ENCODE measurements around the gene TMEM214. TPM values are rescaled to one million over a fixed set of nuclear protein-coding genes. Genes with fewer than 3 reads are reported as not detected.

TMEM214 gene
- total RNA-seq, 2 donors from 2014 or later = 59.9 to 119 TPM

DNA sequence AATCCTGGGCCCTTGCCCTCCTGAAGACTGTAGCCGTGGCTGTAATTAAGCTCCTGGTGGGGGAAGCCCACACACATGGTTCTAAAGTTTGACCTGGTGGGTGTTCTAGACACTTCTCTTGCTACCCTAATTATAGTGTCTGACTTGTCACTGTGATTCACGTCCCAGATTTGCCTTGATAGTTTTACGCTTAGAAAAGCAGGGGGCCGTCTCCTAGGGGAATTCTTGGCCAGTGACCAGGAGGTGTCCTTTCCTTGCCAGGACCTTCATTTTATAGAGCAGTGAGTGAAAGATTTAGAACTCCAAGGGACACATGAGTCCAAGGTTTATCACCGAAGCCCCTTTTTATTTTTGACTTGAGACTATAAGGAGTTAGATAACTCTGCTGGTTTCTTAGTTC is 9.0 kb downstream of the TMEM214 start:
- Histone ChIP-seq H3K4me1 (peaks cover 9% of the 10 kb centered on the region), H3K4me3 (no peak overlapping the region), H3K27me3 (no peaks in the 10 kb centered on the region), H3K36me3 (replicated peaks in 1 of 2; ENCODE audit: insufficient read depth in 1 of 2, low read depth in 2 of 2) (peaks cover 29 to 34% of the 10 kb centered on the region in 2 donors), H3K27ac (no peak overlapping the region), H3K9me3 (no peaks in the 10 kb centered on the region)
- TF ChIP-seq, protein P1, sequence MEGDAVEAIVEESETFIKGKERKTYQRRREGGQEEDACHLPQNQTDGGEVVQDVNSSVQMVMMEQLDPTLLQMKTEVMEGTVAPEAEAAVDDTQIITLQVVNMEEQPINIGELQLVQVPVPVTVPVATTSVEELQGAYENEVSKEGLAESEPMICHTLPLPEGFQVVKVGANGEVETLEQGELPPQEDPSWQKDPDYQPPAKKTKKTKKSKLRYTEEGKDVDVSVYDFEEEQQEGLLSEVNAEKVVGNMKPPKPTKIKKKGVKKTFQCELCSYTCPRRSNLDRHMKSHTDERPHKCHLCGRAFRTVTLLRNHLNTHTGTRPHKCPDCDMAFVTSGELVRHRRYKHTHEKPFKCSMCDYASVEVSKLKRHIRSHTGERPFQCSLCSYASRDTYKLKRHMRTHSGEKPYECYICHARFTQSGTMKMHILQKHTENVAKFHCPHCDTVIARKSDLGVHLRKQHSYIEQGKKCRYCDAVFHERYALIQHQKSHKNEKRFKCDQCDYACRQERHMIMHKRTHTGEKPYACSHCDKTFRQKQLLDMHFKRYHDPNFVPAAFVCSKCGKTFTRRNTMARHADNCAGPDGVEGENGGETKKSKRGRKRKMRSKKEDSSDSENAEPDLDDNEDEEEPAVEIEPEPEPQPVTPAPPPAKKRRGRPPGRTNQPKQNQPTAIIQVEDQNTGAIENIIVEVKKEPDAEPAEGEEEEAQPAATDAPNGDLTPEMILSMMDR (IDR thresholded peaks at IDR 0.05) = no peak
- TF ChIP-seq POLR2A (IDR thresholded peaks at IDR 0.05) = no peak
- intact Hi-C loops (cut with DNase I) = no loop called here
- no peak for DNase-seq
- ATAC-seq = no peak
- 68 to 73% methylated on average over 5 of the region's 5 CpGs for WGBS, 2 donors

DNA sequence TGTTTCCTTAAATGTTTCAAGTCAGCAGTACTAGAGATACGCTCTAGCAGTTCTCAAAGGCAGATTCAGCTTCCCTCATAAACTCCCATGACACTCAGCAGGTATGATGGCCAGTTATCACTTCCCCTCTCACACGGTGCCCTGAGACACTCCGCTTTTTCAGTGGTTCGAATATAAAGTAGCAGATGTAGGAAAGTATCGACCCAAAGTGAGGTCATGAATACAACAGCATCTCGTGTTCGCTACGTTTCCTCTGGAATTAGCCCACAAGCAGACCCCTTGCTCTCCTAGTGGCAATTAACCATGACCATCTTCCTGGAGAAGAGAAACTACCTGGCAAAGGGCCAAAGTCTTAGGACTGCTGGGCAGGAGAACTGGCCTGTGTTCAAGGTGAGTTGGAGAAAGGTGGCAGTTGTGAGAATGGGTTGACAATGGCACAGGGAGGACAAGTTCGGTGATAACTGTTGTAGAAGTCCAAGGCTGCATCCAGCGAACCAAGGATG is 9.4 kb downstream of the TMEM214 start:
- WGBS, 2 donors = 63 to 69% methylated on average over 10 of the region's 10 CpGs
- intact Hi-C loops (cut with DNase I) = no loop called here
- Histone ChIP-seq H3K27ac (no peak overlapping the region), H3K4me3 (no peak overlapping the region), H3K9me3 (no peaks in the 10 kb centered on the region), H3K36me3 (replicated peaks in 1 of 2; ENCODE audit: insufficient read depth in 1 of 2, low read depth in 2 of 2) (peaks cover 24 to 31% of the 10 kb centered on the region in 2 donors), H3K4me1 (peaks cover 9% of the 10 kb centered on the region), H3K27me3 (no peaks in the 10 kb centered on the region)
- ATAC-seq (peak; percentile 55), DNase-seq (peak; percentile 31 to 60 (median 48))
- TF ChIP-seq, protein P1 (IDR thresholded peaks at IDR 0.05) = no peak
- TF ChIP-seq POLR2A (IDR thresholded peaks at IDR 0.05) = no peak

DNA sequence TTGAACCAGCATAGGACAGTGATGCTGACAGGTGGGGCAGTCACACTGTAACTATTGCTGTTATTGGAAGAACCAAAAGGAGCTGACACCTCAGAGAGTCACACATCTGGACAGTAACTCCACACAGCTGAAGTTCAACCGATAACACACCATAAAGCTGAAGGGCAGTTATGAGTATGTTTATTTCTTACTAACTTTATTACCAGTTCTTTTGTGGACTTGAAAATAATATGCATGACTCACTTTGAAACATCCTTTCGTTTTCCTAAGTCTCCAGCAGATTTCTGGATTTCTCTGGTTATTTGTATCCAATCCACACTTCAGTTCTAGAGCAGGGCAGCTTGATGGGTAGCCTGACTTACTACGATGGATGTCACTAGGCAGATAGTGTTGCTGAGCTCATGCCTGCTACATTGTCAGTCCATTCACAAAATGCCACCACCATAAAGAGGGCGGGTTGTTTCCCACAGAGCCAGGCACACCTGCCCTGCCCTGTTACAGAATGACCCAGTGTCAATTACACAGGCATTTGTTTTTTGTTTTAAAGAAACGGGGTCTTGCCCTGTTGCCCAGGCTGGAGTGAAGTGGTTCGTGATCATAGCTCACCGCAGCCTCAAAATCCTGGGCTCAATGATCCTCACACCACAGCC is 10.3 kb downstream of the TMEM214 start:
- DNase-seq = no peak
- WGBS, 2 donors = 91 to 92% methylated on average over 7 of the region's 7 CpGs
- no peaks in the 10 kb centered on the region for H3K9me3 ChIP-seq

DNA sequence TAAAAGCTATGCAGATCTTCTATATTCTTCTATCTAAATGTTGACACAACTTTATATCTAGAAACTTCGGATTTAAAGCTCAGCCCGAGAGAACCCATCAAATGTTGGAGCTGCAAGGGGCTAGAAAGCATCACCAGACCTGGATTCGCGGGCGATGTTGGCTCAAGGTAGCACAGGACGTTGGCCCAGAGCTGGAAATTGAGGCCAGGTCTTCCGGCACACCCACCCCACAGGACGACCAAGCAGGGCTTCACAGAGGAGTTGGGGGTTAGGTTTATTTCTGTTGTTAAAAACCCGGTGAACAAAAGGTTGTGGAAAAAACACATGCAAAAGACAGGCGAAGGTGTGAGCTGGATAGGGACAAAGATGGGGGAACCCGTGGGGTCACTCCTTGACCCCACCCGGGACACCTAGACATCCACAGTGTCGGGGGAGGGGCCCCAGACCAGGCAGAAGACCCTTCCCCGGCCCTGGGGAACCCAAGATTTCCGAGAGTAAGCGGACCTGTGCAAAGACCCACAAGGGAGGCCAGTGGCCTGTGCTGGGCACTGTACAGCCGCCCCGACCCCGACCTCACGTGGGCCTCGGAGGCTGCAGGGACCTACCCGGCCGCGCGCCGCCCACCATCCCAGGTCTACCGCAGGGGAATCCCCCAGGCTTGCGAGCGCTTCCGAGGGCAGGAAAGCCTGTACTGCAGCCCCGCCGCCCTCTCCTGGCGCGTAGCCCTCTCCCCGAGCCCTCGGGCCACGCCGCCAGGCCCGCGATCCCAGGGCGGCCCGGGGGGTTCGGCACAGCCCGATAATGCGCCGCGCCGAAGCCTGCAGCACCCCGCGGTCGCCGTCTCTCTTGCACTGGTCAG is 16.9 kb downstream of the TMEM214 start:
- Histone ChIP-seq H3K27ac (peak overlapping the region; percentile 64 to 90 (median 86)), H3K9me3 (no peaks in the 10 kb centered on the region), H3K27me3 (no peaks in the 10 kb centered on the region), H3K4me1 (peaks cover 21% of the 10 kb centered on the region), H3K4me3 (peak overlapping the region; percentile 10 to 68), H3K36me3 (replicated peaks in 1 of 2; ENCODE audit: insufficient read depth in 1 of 2, low read depth in 2 of 2) (no peaks in the 10 kb centered on the region)
- TF ChIP-seq, protein P1 (IDR thresholded peaks at IDR 0.05) = no peak
- TF ChIP-seq POLR2A (IDR thresholded peaks at IDR 0.05) = no peak
- intact Hi-C loops (cut with DNase I) = no loop called here
- DNase-seq (peak in 2 of 4 donors; percentile 41 to 58), ATAC-seq (peak; percentile 19)
- WGBS, 2 donors = 13 to 45% methylated on average over 16 to 42 of the region's 52 CpGs

More for the DNA sequence above, 10.3 kb downstream of the TMEM214 start:
- Histone ChIP-seq H3K4me3 (no peak overlapping the region), H3K36me3 (replicated peaks in 1 of 2; ENCODE audit: insufficient read depth in 1 of 2, low read depth in 2 of 2) (peaks cover 15 to 22% of the 10 kb centered on the region in 2 donors), H3K4me1 (peaks cover 9% of the 10 kb centered on the region), H3K27ac (no peak overlapping the region), H3K27me3 (no peaks in the 10 kb centered on the region)
- TF ChIP-seq, protein P1 (IDR thresholded peaks at IDR 0.05) = no peak
- no peak for TF ChIP-seq POLR2A (IDR thresholded peaks at IDR 0.05)
- intact Hi-C loops (cut with DNase I) = no loop called here
- no peak for ATAC-seq
